ENCODE data around the gene ABCC5.

The ABCC5 gene

GRCh38 chr3:183943739-183944138 lies 73.9 kb downstream of the ABCC5 start:
- DNase-seq (ENCODE audit: low read depth) = no peak
- H3K4me3 ChIP-seq (ENCODE audit: low read depth, low read length) = no peak overlapping the region
- TF ChIP-seq, protein P1, sequence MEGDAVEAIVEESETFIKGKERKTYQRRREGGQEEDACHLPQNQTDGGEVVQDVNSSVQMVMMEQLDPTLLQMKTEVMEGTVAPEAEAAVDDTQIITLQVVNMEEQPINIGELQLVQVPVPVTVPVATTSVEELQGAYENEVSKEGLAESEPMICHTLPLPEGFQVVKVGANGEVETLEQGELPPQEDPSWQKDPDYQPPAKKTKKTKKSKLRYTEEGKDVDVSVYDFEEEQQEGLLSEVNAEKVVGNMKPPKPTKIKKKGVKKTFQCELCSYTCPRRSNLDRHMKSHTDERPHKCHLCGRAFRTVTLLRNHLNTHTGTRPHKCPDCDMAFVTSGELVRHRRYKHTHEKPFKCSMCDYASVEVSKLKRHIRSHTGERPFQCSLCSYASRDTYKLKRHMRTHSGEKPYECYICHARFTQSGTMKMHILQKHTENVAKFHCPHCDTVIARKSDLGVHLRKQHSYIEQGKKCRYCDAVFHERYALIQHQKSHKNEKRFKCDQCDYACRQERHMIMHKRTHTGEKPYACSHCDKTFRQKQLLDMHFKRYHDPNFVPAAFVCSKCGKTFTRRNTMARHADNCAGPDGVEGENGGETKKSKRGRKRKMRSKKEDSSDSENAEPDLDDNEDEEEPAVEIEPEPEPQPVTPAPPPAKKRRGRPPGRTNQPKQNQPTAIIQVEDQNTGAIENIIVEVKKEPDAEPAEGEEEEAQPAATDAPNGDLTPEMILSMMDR (conservative IDR thresholded peaks at IDR 0.05; ENCODE audit: low read depth, low read length) = no peak

DNA sequence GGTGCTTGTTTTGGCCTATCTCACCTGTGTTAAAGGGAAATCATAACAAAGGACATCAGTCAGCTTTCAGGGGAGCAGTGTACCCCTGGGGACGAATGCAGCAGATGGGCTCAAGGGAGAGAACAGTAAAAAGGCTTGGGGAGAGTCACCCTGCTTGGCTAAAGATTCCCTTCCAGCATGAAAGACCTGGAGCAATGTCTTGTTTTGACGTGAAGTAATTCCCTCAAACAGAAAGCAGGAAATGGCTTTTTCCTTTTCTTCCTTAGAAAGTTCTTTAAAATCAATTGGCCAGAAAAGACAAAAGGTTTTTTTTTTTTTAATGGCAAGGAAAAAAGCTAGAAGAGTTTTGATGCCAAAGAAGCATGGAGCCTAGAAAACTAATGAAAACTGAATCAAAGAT lies 76.5 kb downstream of the ABCC5 start:
- DNase-seq (ENCODE audit: low read depth) = no peak
- TF ChIP-seq, protein P1 (conservative IDR thresholded peaks at IDR 0.05; ENCODE audit: low read depth, low read length) = no peak
- H3K4me3 ChIP-seq (ENCODE audit: low read depth, low read length) = no peak overlapping the region

DNA sequence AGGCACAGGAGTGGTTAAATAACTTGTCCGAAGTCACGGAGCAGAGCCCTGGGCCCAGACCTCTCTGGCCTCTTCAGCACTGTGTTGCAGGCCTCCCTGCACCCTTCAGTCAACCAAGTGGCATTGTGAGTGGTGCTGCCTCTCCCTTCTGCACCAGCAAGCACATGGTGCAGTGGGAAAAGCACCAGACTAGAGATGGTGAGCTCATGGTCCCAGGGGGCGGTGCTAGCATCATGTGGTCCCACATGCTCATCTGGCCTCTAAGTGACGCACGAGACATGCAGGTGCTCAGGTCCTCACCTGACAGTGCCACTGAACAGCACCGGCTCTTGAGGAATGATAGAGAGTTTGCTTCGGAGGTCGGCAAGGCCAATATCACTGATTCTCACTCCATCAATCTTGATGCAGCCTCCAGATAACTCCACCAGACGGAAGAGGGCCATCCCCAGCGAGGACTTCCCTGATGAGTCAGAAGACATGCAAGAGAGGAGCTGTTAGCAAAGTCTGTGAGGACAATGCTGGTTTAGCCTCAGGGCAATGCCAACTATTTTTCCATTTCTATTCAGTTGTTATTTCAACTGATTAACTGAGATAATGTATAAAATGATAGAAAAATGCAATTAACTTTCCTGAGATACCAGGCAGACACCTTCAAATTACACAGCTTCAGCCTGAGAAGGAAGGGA lies 79.9 kb downstream of the ABCC5 start:
- no peak for DNase-seq (ENCODE audit: low read depth)
- TF ChIP-seq, protein P1 (conservative IDR thresholded peaks at IDR 0.05; ENCODE audit: low read depth, low read length) = no peak
- no peak overlapping the region for H3K4me3 ChIP-seq (ENCODE audit: low read depth, low read length)

GRCh38 chr3:183933160-183933559 lies 84.5 kb downstream of the ABCC5 start:
- H3K4me3 ChIP-seq (ENCODE audit: low read depth, low read length) = no peak overlapping the region
- no peak for DNase-seq (ENCODE audit: low read depth)
- TF ChIP-seq, protein P1 (conservative IDR thresholded peaks at IDR 0.05; ENCODE audit: low read depth, low read length) = no peak

- H3K4me3 ChIP-seq (ENCODE audit: low read depth, low read length) = no peak overlapping the region
- TF ChIP-seq, protein P1 (conservative IDR thresholded peaks at IDR 0.05; ENCODE audit: low read depth, low read length) = no peak
- no peak for DNase-seq (ENCODE audit: low read depth)
Observed at GRCh38 chr3:183931881-183932280, 85.8 kb downstream of the ABCC5 start.

DNA sequence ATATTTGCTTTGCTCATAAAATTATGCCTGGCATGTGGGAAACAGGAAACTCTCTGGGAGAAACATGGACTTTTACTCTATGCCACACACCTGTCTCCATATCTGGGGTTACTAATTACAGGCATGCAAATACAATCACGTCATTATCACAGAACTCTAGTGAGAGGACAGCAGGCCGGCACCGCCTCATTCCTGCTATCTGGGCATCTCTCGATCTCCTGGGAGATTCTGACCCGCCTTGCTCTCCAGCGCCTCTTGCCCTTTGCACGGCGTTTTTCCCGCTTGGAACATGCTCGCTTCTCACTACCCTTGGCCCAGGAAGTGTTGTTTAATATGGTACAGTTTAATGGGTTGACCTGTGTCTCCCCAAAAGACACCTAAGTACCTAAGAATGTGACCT lies 87.6 kb downstream of the ABCC5 start:
- TF ChIP-seq, protein P1 (conservative IDR thresholded peaks at IDR 0.05; ENCODE audit: low read depth, low read length) = no peak
- no peak overlapping the region for H3K4me3 ChIP-seq (ENCODE audit: low read depth, low read length)
- no peak for DNase-seq (ENCODE audit: low read depth)

- TF ChIP-seq, protein P1 (conservative IDR thresholded peaks at IDR 0.05; ENCODE audit: low read depth, low read length) = no peak
- DNase-seq (ENCODE audit: low read depth) = no peak
- no peak overlapping the region for H3K4me3 ChIP-seq (ENCODE audit: low read depth, low read length)
Observed at GRCh38 chr3:183927059-183927458, 90.6 kb downstream of the ABCC5 start.
